Stimulated activated CD4-positive, alpha-beta T cell treated with anti-CD3 and anti-CD28 coated beads, Interleukin-1b, Interleukin-23, amount 100 ng/mL, for 48 hours (primary cell): ENCODE data around the gene DERL3.

ENCODE experiments used
- DNase-seq: peaks from one replicate; pipeline ENCODE4 v3.0.0-alpha.2; 2020

Gene DERL3

GRCh38 chr22:23801238-23801821 lies 37.5 kb downstream of the DERL3 start:
- DNase-seq = no peak

GRCh38 chr22:23800297-23801237 lies 38.2 kb downstream of the DERL3 start:
- DNase-seq = no peak

GRCh38 chr22:23796461-23796860 lies 42.3 kb downstream of the DERL3 start:
- no peak for DNase-seq

GRCh38 chr22:23793326-23793725 lies 45.5 kb downstream of the DERL3 start:
- DNase-seq = no peak

- DNase-seq = no peak
These were observed 46.8 kb downstream of the DERL3 start for GRCh38 chr22:23791738-23792645.

DNA sequence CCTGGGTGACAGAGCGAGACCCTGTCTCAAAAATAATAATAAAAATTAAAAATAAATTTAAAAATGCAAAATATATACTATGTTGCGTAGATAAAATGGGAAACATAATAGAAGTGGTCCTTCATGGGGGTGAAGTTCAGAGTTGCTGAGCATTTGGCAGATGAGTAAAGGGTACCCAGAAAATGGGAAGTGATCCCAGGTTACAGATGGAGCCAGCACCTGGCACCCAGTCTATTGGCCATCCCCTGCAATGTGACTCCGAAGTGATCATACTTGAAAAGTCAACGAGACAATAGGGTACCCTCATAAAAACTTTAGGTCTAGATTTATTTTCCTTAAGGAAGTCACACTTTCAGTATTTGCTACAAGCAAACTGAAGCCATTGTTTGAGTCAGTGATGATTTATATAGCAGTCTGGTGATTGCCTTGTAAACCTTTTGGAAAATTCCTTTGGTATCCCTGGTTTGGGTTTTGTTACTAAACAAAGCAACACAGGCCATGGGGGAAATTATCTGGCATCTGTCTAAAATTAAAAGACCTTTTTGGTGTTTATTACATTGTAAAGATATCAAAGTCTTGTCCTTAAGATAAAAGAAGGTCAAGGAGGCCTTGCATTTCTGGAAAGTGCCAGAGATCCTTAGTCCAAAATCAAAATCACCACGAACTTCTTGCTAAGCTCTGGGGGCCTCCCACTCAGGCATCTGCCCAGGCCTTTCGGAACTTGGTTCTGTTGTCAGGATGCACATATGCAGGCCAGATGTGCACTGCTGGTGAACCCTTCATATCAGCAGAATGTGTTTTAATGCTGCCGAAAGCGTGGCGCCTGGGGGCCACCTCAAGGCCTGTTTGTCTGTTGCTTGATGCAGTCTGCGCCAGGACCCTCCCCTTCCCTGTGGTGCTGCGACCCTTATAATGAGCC lies 47.7 kb downstream of the DERL3 start:
- DNase-seq = no peak

- DNase-seq = no peak
These were observed 49.2 kb downstream of the DERL3 start for GRCh38 chr22:23789638-23790037.

DNA sequence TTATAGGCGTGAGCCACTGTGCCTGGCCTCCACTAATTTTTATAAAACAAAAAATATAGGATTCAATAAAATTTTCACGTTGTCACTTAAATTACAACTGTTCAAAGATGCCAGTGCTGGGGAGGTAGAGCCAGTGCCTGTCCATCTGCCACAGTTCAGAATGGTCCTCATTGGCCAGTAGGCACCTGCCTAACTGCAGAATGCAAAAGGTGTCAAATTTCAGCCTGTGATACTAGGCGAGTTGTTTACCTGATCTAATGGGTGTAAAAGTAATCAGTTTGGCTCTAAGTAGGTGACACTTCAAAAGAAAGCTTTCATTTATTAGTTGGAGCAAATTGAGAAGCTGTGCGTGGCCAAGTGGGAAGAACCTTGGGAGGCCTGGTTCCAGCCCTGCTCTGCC lies 49.7 kb downstream of the DERL3 start:
- no peak for DNase-seq

DNA sequence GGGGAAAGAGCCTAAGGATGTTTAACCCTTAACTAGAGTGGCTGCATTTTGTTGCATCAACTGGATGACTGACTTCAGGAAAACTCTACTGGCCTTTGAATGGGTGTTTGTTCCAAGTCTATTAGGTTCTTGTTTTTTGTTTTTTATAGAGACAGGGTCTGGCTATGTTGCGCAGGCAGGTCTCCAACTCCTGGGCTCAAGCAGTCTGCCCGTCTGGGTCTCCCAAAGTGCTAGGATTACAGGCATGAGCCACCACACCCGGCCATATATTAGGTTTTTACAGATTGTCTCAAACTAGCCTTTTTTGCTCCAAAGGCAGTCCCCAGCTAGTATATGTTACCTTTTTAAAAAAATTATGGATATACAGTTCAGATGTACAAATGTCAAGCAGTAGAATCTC lies 50.9 kb downstream of the DERL3 start:
- no peak for DNase-seq

DNA sequence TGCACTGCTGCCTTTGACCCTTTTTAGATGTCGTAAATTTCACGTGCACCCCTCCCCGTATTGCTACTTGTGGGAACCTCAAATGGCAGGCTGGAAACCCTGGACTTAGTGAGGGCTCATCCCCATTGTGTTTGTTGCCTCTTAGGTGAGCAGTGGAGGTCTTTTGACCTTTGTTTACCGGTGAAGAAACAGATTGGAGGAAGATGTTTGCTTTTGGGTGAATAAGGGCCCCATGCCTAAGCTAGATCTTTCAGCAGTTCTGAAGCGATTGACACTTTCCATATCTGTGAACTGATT lies 51.3 kb downstream of the DERL3 start:
- DNase-seq = no peak

DNA sequence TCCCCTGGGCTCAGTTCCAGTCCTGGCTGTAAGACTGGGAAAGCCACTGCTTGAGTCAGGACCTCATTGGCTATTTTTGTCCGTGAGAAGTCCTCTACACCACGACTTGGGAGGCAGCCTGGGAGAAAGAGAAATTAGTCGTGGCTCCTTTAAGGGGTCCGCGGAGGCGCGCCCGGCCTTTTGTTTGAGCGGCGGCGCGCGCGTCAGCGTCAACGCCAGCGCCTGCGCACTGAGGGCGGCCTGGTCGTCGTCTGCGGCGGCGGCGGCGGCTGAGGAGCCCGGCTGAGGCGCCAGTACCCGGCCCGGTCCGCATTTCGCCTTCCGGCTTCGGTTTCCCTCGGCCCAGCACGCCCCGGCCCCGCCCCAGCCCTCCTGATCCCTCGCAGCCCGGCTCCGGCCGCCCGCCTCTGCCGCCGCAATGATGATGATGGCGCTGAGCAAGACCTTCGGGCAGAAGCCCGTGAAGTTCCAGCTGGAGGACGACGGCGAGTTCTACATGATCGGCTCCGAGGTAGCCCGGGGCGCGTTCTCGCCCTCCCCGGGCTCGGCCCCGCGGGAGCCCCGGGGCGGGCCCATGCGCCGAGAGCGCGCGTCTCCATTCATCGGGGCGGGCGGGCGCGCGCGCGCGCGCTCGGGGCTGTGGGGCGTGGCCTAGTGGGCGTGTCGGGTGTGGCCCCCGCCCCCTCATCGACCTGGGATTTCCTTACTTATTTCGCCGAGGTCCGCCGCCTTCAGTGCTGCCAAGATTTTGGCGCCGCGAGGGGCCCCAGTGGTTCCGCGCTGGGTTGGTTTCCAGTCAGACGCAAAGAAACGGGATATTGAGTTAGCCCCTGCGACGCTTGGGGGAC lies 51.8 kb downstream of the DERL3 start, which contains the start of gene SMARCB1:
SMARCB1 (plus strand) TSS at position 215 of the 848 bp plus-strand sequence; CDS start at position 419, 204 bp downstream.
- DNase-seq = peak; percentile 88

GRCh38 chr22:23786261-23786710 lies 52.5 kb downstream of the DERL3 start:
- DNase-seq = no peak
